Kasumi-1 (cell line): ENCODE measurements around the gene CLEC17A.
"Not testable (repeated sequence)": the region's sequence is repeated elsewhere in the genome, so short reads cannot be mapped to it uniquely, and the experiment has no call there.

Experiments
- DNase-seq, 2 experiments: peaks; one replicate each; lab custom pipeline; 2025; lab: John Stamatoyannopoulos, UW

The CLEC17A gene

GRCh38 chr19:14582894-14583340, at the start of gene CLEC17A:
TSS of gene CLEC17A (plus strand) at chr19:14583084. CDS start at chr19:14583161, 77 bp downstream.
- no peak for DNase-seq

DNA sequence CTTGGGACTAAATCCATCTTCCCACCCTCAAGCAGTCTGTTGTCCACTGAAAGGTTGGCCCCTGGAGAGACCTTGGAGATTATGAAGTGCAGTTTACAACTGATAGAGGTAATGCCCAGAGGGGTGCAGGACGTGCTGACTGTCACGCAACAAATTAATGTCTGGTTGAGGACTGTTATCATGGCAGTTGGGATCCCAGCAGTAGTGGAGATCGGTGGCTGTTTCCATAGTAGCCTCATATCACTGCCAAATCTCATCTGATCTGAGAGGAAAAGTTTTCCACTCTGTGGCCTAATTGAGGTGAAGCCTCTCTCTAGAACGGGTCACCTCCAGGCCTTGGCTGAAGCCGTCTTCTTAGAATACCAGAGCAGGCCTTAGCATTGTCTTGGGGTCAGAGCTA, 49.4 kb upstream of the CLEC17A start:
- no peak for DNase-seq

- peak; percentile 24 to 40 for DNase-seq
These were observed 45.8 kb upstream of the CLEC17A start for GRCh38 chr19:14536926-14537692.

- DNase-seq = peak; percentile 27 to 55
These were observed 42.0 kb upstream of the CLEC17A start for GRCh38 chr19:14540741-14541525.

- not testable (repeated sequence) for DNase-seq
These were observed 40.9 kb upstream of the CLEC17A start for GRCh38 chr19:14541979-14542378.

DNA sequence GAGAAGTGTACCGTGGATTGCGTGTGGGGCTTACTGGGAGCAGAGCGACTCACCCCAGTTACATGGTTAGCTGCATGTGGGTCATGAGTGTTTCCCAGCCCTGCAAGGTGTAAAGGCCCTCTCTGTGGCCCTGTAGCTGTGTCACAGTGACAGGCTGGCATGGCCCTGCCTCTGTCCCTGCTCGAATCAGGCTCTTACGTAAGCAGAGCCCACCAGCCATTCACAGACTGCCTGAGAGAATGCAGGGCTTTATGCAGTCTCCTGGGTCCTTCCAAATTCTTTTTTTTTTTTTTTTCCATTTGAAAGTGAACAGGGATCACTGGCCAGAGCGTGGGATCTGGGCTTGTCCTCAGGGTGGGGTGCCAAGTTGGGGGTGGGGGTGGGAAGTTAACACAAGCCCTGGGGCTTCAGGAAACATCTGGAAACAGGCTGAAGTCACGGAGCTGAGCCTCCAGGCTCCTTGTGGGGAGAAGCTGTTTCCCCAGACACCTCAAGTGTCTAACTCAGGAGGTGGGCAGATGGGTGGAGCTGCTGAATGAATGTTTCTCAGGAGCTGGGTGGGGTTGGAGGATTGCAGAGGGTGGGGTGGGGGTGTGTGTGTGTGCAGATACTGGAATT, 40.1 kb upstream of the CLEC17A start:
- DNase-seq = peak; percentile 64 to 65

DNA sequence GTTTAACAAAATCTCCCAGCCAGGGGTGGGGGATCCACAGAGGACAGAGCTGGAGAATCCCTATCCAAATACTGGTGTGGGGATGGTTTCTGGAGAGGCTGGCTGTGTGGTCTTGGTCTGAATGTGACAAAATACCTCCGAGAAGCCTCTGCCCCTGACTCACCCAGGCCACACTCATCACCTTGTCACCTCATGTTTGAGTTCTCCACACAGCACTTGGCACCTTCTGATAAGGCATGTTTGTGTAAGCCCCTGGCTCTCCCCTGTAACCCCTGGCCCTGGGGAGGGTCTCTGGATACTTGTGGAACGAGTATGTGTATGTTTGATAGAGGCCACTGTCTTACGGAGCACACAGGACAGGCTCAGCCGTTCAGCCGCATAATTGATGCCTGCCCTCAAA, 38.8 kb upstream of the CLEC17A start:
- no peak for DNase-seq

- DNase-seq = no peak
These were observed 37.7 kb upstream of the CLEC17A start for GRCh38 chr19:14544977-14545715.

DNA sequence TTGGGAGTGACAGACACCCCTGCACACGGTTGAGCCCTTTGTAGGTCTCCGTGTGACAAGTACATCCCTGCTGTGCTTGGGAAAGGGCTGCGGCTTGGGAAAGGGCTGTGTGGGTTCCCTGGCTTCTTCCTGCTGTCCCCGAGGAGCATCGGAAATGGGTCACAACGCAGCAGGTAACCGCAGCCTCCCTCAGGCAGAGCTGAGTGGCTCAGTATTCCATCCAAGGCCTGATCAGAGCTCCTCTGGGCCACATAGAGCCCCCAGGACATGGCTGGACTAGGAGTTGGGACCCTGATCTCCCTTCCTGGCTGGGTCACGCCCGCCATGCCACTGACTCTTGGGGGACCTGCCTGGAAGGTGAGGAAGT, 37.2 kb upstream of the CLEC17A start:
- DNase-seq = no peak

- no peak for DNase-seq
These were observed 32.6 kb upstream of the CLEC17A start for GRCh38 chr19:14550201-14550754.

- DNase-seq = peak; percentile 96 to 97
These were observed 31.5 kb upstream of the CLEC17A start for GRCh38 chr19:14551134-14552005.

- not testable (repeated sequence) for DNase-seq
These were observed 30.9 kb upstream of the CLEC17A start for GRCh38 chr19:14552006-14552360.

GRCh38 chr19:14553042-14553938, 29.6 kb upstream of the CLEC17A start:
- DNase-seq = no peak

DNA sequence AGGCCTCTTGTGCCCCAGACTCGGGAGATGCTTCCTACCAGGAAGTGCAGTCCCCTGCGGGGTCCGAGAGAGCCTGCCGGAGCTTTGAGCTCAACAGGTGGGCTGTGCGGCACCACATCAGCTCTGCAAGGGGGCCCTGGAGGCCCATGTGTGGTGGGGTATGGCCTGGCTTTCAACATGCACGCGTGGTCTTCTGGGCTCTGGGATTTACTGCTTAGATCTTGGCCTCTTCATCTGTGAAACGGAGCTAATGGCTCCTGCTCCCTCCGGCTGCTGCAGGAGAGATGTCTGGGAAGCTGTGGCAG, 29.0 kb upstream of the CLEC17A start:
- no peak for DNase-seq

DNA sequence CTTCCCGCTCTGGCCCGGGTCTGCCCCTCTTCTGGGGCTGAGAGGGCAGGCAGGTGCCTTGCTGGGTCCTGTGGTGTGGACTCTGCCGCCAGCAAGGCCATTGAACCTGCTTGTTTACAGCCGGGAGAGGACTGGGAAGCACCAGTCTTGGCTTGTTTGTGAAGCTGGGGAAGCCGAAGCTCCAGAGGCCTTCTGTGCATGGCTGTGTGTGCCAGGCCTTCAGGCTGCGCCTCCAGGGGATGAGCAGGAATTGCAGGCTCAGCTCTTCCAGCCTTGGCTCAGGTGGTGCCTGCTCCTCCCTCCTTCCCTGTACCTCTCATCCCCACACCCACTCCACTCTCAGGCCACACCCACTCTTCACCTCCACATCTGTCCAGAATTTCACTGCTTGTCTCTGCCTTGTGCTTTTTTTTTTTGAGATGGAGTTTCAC, 28.5 kb upstream of the CLEC17A start:
- DNase-seq = no peak

DNA sequence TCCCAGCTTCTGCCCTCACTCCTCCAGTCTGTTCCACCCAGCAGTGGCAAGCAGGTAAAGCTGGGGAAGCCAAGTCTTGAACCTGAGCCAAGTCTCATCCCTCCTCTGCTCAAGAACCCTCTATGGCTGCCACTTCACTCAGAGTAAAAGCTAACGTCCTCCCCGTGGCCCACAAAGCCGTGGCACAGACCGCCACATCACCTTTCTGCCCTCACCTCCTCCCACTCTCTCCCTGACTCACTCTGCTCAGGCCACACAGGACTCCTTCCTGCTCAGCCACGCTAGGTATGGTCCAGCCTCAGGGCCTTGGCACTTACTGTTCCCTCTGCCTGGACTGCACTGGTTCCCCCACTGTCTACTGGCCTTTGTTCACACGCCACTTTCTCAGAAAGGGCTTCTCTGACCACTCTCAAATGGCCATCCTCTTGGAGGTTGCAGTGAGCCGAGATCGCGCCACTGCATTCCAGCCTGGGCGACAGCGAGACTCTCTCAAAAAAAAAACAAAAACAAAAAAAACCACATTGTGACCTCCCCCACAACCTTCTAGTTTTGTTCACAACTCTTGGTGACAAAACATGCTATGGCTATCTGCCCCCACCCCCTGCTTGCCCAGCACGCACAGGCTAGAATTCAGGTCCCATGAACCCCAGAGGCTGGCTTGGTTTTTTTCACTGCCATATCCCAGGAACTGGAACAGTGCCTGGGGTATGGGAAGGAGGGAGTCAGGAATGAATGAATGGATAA, 26.8 kb upstream of the CLEC17A start:
- DNase-seq = no peak

GRCh38 chr19:14556662-14557188, 26.2 kb upstream of the CLEC17A start:
- peak; percentile 79 to 80 for DNase-seq

GRCh38 chr19:14558370-14559066, 24.4 kb upstream of the CLEC17A start:
- DNase-seq = no peak
